HepG2 (cell line): Measurements from ENCODE around the gene RHBG. TPM values are rescaled to one million over a fixed set of nuclear protein-coding genes. Genes with fewer than 3 reads are reported as not detected.
A peak's percentile ranks its signal among the peaks of the same experiment; 100 is the strongest.

Source experiments
- ARID5B ChIP-seq: IDR thresholded peaks from 2 replicates; pipeline ENCODE4 v1.4.0; 2020; ENCODE audit warnings: mild to moderate bottlenecking, missing genetic modification reagents
- CCDC6 ChIP-seq: sonication (generic); formaldehyde crosslinking; IDR thresholded peaks from 2 replicates; pipeline ENCODE4 v1.8.1; 2022; ENCODE audit warnings: mild to moderate bottlenecking, missing genetic modification reagents, moderate library complexity
- HOXD1 ChIP-seq: sonication (generic); formaldehyde crosslinking; IDR thresholded peaks from 2 replicates; pipeline ENCODE4 v1.5.0; 2020; ENCODE audit warnings: missing genetic modification reagents
- PCBP1 ChIP-seq: fragments of 200-400 bp; formaldehyde crosslinking; IDR thresholded peaks from 2 replicates; pipeline ENCODE4 v1.6.1; 2017; ENCODE audit warnings: mild to moderate bottlenecking, low read depth, low read length, borderline replicate concordance
- RBFOX2 ChIP-seq: fragments of 200-400 bp; formaldehyde crosslinking; IDR thresholded peaks from 2 replicates; pipeline ENCODE4 v1.6.1; 2017; ENCODE audit warnings: low read depth, mild to moderate bottlenecking, low read length
- SAP130 ChIP-seq: IDR thresholded peaks from 2 replicates; pipeline ENCODE4 v1.6.1; 2016; ENCODE audit warnings: low read depth
- TOE1 ChIP-seq: sonication (generic); formaldehyde crosslinking; IDR thresholded peaks from 2 replicates; pipeline ENCODE4 v1.4.0; 2020; ENCODE audit warnings: mild to moderate bottlenecking, missing genetic modification reagents
- ZHX2 ChIP-seq, 2 experiments: sonication (generic) in 1 of 2; formaldehyde crosslinking in 1 of 2; IDR thresholded peaks; 2 replicates each; pipeline versions ENCODE4 v1.6.1 to v1.9.0; 2014 to 2022; ENCODE audit warnings: antibody characterized with exemption in 1 of 2, borderline replicate concordance in 1 of 2, inconsistent platforms in 1 of 2, low read depth in 1 of 2, missing genetic modification reagents in 1 of 2
- ZNF652 ChIP-seq: IDR thresholded peaks from 2 replicates; pipeline ENCODE4 v1.6.1; 2016; ENCODE audit warnings: low read depth, borderline replicate concordance
- polyA plus RNA-seq, 8 experiments: library from polyadenylated mRNA; depleted of rRNA in 3 of 8; stranded (reverse) in 7 of 8; unstranded in 1 of 8; fragments of >200 nt; fragmentation: Illumina TruSeq in 4 of 8; extraction: Trizol in 4 of 8; gene quantifications; 2 replicates each; pipeline versions ENCODE4 v1.2.1 to v1.2.3, GENCODE V29; 2011 to 2016; ENCODE audit warnings: low read depth in 4 of 8, missing spikeins in 1 of 8, mixed read lengths in 1 of 8; ENCODE audit not compliant: insufficient read depth in 1 of 8
- total RNA-seq, 5 experiments: library from RNA; depleted of rRNA; stranded (reverse); fragments of >200 nt; fragmentation: Illumina TruSeq; extraction: Trizol; gene quantifications; 2 replicates each; pipeline ENCODE4 v1.2.3, GENCODE V29; 2016; ENCODE audit warnings: low read depth in 1 of 5
- TF ChIP-seq, protein P1 (sequence below): sonication (generic); formaldehyde crosslinking; IDR thresholded peaks from 2 replicates; pipeline ENCODE4 v1.8.1; 2023; ENCODE audit warnings: missing genetic modification reagents, inconsistent platforms, borderline replicate concordance
- TF ChIP-seq, protein P2 (sequence below): sonication (generic); formaldehyde crosslinking; IDR thresholded peaks from 2 replicates; pipeline ENCODE4 v1.4.0; 2020; ENCODE audit warnings: missing genetic modification reagents
- TF ChIP-seq, protein P3 (sequence below): IDR thresholded peaks from 2 replicates; pipeline ENCODE4 v1.6.1; 2012; ENCODE audit warnings: inconsistent platforms
- TF ChIP-seq, protein P4 (sequence below): sonication (generic); formaldehyde crosslinking; IDR thresholded peaks from 2 replicates; pipeline ENCODE4 v1.5.0; 2020; ENCODE audit warnings: mild to moderate bottlenecking, missing genetic modification reagents

RHBG gene
- total and polyA plus RNA-seq, 2 of the 13 experiments (the other 11 are each of a cell fraction or from before 2014, with no cell fraction given), result 61.8 to 73.5 TPM

GRCh38 chr1:156371553-156372264, 2.7 kb downstream of the RHBG start (continued):
- TF ChIP-seq ZHX2 (IDR thresholded peaks at IDR 0.05; ENCODE audit: low read depth) (no peak), ZHX2 (CRISPR knock-in tag; IDR thresholded peaks at IDR 0.05; ENCODE audit: borderline replicate concordance) (no peak), ZNF652 (CRISPR knock-in tag) (peak; percentile 54), ARID5B (CRISPR knock-in tag) (peak; percentile 95), SAP130 (CRISPR knock-in tag) (peak; percentile 89), HOXD1 (CRISPR knock-in tag) (peak; percentile 68; the same call in 1 of the 2 replicates), CCDC6 (CRISPR knock-in tag) (no peak; the same call in 1 of the 2 replicates), TOE1 (CRISPR knock-in tag) (peak; percentile 77; the same call in 1 of the 2 replicates), RBFOX2 (no peak), PCBP1 (no peak)
- TF ChIP-seq, protein P1, sequence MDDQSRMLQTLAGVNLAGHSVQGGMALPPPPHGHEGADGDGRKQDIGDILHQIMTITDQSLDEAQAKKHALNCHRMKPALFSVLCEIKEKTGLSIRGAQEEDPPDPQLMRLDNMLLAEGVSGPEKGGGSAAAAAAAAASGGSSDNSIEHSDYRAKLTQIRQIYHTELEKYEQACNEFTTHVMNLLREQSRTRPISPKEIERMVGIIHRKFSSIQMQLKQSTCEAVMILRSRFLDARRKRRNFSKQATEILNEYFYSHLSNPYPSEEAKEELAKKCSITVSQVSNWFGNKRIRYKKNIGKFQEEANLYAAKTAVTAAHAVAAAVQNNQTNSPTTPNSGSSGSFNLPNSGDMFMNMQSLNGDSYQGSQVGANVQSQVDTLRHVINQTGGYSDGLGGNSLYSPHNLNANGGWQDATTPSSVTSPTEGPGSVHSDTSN (CRISPR knock-in tag), result no peak
- TF ChIP-seq, protein P2, sequence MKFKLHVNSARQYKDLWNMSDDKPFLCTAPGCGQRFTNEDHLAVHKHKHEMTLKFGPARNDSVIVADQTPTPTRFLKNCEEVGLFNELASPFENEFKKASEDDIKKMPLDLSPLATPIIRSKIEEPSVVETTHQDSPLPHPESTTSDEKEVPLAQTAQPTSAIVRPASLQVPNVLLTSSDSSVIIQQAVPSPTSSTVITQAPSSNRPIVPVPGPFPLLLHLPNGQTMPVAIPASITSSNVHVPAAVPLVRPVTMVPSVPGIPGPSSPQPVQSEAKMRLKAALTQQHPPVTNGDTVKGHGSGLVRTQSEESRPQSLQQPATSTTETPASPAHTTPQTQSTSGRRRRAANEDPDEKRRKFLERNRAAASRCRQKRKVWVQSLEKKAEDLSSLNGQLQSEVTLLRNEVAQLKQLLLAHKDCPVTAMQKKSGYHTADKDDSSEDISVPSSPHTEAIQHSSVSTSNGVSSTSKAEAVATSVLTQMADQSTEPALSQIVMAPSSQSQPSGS (CRISPR knock-in tag), result peak; percentile 97
- TF ChIP-seq, protein P3, sequence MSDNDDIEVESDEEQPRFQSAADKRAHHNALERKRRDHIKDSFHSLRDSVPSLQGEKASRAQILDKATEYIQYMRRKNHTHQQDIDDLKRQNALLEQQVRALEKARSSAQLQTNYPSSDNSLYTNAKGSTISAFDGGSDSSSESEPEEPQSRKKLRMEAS, result peak; percentile 65; the same call in 1 of the 2 replicates
- TF ChIP-seq, protein P4, sequence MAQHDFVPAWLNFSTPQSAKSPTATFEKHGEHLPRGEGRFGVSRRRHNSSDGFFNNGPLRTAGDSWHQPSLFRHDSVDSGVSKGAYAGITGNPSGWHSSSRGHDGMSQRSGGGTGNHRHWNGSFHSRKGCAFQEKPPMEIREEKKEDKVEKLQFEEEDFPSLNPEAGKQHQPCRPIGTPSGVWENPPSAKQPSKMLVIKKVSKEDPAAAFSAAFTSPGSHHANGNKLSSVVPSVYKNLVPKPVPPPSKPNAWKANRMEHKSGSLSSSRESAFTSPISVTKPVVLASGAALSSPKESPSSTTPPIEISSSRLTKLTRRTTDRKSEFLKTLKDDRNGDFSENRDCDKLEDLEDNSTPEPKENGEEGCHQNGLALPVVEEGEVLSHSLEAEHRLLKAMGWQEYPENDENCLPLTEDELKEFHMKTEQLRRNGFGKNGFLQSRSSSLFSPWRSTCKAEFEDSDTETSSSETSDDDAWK (CRISPR knock-in tag), result no peak
